HG03432 (cell line): ENCODE results near the gene TMEM109.
"Not testable (repeated sequence)": the region's sequence is repeated elsewhere in the genome, so short reads cannot be mapped to it uniquely, and the experiment has no call there.

Experiments used
- ATAC-seq: cut with Tn5 transposase; IDR thresholded peaks from one replicate; pipeline ENCODE4 v1.9.1; 2021; ENCODE audit warnings: mild to moderate bottlenecking, moderate library complexity; ENCODE audit not compliant: unreplicated experiment

Gene TMEM109

GRCh38 chr11:60909680-60910280 lies 4.2 kb upstream of the TMEM109 start:
- ATAC-seq = not testable (repeated sequence)

- peak; percentile 38 for ATAC-seq
Measured at GRCh38 chr11:60910281-60910687, 3.7 kb upstream of the TMEM109 start.

GRCh38 chr11:60910711-60911380 lies 3.1 kb upstream of the TMEM109 start:
- ATAC-seq = no peak

GRCh38 chr11:60912223-60912850 lies 1.6 kb upstream of the TMEM109 start:
- no peak for ATAC-seq

GRCh38 chr11:60912851-60913528 lies 968 bp upstream of the TMEM109 start:
- no peak for ATAC-seq

GRCh38 chr11:60914633-60915247 lies 782 bp downstream of the TMEM109 start:
- ATAC-seq = peak; percentile 3

GRCh38 chr11:60915248-60915914 lies 1.4 kb downstream of the TMEM109 start:
- peak; percentile 59 for ATAC-seq

GRCh38 chr11:60916669-60917206 lies 2.8 kb downstream of the TMEM109 start:
- no peak for ATAC-seq

GRCh38 chr11:60917267-60917666 lies 3.3 kb downstream of the TMEM109 start:
- no peak for ATAC-seq

- no peak for ATAC-seq
Measured at GRCh38 chr11:60918251-60918938, 4.4 kb downstream of the TMEM109 start.

- ATAC-seq = no peak
Measured at GRCh38 chr11:60918939-60919265, 4.9 kb downstream of the TMEM109 start.

GRCh38 chr11:60919320-60919719 lies 5.4 kb downstream of the TMEM109 start:
- ATAC-seq = no peak

- no peak for ATAC-seq
Measured at GRCh38 chr11:60919956-60920355, 6.0 kb downstream of the TMEM109 start.

GRCh38 chr11:60921259-60921658 lies 7.3 kb downstream of the TMEM109 start:
- ATAC-seq = no peak

- no peak for ATAC-seq
Measured at GRCh38 chr11:60921777-60922335, 7.9 kb downstream of the TMEM109 start.

- ATAC-seq = no peak
Measured at GRCh38 chr11:60922906-60923305, 8.9 kb downstream of the TMEM109 start.

- ATAC-seq = no peak
Measured at GRCh38 chr11:60923326-60923725, 9.4 kb downstream of the TMEM109 start.

GRCh38 chr11:60923800-60924109 lies 9.8 kb downstream of the TMEM109 start:
- no peak for ATAC-seq

GRCh38 chr11:60924110-60924905 lies 10.3 kb downstream of the TMEM109 start, which contains the start of gene TMEM132A:
Gene TMEM132A, plus strand, starts transcription at chr11:60924460. Its CDS starts 174 bp downstream, at chr11:60924634.
- ATAC-seq = peak; percentile 57
